Activated CD8-positive, alpha-beta memory T cell treated with anti-CD3 and anti-CD28 coated beads, Interleukin-2, amount 50 U/mL, for 24 hours (primary cell): Measurements from ENCODE around the gene ADAMTS15.

Experiments
- DNase-seq: peaks from one replicate; pipeline ENCODE4 v3.0.0-alpha.2; 2020; ENCODE audit errors: extremely low read depth

ADAMTS15 gene

GRCh38 chr11:130510407-130511006 is 62.1 kb downstream of the ADAMTS15 start:
- no peak for DNase-seq

DNA sequence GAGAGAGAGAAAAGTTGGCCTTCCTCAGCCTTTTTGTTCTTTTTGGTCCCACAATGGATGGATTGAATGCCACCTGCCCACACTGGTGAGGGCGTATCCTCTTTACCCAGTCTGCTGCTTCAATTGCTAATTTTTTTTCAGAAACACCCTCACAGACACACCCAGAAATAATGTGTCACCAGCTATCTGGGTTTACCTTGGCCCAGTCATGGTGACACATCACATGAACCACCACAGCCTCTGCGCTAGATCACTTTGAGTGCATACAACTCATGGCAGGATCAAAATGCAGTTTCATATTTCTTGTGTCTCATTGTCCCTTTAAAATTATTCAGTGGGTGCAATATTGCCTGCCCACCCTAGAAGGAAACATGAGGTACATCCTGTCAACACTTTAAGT is 63.3 kb downstream of the ADAMTS15 start:
- no peak for DNase-seq

GRCh38 chr11:130512662-130513061 is 64.2 kb downstream of the ADAMTS15 start:
- no peak for DNase-seq

- no peak for DNase-seq
Observed at GRCh38 chr11:130513132-130513531, 64.7 kb downstream of the ADAMTS15 start.

DNA sequence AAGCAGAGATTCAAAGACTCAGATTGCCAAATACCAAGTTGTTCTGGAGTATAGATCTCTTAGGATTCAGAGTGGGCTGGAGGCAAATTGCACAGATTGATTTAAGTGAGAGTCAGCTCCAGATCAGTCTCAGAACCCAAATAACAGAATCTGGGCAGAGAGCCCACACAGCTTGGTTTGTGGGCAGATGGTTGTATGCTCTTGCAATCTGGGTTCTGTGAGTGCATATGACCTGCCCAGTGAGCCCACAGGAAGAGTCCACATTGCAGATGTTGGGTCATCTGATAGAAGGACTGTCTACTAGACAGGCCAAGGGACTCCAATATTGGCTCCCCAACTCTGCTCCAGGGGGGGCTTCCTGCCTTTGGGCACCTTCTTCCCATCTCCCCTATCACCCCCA is 65.9 kb downstream of the ADAMTS15 start:
- no peak for DNase-seq

- no peak for DNase-seq
Observed at GRCh38 chr11:130514851-130515250, 66.4 kb downstream of the ADAMTS15 start.

DNA sequence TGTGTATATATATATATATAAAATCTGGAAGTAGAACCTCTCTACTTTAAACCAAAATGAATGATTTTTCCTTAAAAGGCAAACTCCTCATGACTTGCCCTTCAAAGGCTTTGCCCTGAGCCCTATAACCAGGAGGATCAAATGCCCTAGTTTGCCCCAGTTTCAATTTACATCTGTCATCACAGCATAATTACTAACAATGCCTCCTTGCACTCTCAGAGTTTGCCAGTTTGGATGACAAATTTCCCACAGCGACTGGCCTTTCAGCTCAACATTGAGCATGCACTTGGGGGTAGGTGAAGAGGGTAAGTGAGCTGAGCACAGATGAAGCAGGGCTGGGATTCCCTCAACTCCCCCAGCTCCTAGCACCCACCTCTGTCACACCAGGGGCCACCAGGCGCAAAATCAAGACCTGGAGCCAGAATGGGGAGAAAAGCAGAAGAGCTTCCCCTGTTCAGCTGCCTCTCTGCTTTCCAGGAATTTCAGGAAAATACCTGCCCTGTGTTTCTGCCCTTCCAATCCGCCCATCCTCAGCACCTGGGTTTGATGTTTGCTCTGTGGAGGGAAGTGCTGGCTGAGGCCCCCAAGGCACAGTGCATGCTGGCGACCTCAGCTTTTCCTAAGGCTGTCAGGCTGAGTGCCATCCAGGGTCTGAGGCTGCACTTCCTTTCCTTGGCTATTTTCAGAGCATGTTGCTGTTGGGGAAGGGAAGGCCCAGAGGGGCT is 67.5 kb downstream of the ADAMTS15 start:
- no peak for DNase-seq

DNA sequence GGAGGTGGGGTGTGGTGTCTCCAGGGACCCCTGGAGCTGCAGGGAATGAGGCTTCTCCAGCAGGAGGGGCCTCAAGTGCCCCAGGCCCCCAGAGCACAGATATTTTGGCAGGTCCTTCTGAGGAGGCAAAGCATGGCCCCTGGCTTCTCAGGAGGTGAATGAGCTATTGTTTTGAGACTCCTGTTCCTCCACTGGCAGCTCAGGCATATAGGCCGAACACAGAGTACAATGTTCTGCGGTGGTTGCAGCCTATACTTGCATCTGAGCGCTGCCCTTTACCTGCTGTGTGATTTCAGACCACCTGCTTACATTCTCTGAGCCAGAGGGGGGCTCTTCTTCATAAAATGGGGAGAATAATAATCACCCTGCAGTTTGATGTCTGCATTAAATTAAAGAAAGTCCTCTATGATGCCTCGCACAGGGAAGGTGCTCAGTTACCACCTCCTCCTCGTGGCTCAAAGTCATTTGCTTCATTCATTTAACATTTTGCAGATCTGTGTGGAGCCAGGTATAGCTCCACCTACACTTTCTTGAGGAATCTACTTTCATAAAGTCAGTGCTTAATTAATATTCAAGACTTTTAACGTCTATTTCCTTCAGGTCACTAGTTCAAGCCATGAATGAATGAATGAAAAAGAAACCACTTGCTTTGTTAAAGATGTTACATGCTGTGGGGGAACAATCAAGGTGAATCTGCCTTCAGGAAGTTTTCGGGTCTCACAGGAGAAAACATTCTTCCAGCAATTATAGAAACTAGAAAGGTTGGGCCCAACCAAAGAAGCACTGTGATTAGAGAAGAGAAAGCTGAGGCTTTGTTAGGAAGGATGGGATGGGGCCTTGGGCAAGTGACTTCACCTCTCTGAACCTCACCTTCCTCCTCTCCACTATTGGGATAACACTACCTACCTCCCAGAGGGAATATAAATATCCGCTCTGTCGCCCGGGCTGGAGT is 68.4 kb downstream of the ADAMTS15 start:
- DNase-seq = no peak

DNA sequence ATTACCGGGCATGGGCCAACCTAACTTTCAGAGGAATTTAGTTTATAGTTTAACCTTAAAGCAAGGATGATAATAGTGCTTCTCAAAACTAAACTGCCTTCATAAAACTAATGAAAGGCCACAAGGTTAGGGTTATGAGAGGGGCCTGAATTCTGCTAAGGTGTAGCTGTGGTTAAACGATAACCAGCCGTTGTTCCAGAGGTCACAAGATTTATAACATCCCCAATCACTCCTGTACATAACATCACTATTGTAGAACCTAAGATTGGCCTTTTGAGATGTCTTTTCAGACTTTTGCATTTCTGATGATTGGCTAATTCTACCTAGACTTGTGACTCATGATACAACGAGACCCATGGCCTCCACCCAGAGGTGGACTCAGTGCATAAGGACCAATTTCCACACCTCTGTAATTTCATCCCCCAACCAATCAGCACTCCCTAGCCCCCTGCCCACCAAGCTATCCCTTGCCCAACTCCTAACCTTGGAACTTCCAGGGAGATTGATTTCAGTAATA is 69.8 kb downstream of the ADAMTS15 start:
- DNase-seq = no peak

DNA sequence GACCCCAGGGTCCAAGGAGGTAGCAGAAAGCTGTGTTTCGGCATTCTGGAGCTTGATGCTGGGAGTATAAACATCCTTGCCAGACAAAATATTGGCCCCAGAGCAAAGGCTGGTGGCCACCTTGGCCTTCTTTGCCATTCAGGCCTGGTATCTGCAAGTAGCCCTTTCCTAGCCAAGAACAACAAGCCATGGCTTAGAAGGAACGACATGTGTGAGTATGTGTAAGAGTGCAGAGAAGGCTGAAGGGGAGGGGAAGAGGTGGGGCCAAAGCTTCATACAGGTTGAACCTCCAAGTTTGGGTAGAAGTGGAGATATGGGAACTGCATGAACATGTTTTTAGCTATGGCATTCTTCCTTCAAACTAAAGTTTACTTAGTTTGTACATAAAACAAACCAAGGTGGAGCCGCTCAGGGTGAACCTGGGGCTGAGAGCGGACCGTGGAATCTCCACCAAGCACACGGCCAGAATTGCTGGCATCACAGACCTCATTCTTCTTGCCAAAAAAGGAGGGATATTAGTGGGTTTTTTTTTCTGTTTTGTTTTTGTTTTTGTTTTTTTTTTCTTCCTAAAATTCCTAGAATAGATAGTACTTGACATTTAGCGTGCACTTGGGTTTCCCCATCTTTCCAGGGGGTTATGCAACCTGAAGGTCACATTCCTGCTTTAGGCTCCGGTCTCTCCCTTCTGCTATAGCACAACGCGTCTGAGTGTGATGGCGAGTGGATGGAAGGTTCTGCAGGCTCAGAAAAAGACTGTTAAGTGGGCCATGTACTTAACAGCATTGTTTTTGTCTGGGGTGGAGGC is 70.9 kb downstream of the ADAMTS15 start:
- DNase-seq = no peak

DNA sequence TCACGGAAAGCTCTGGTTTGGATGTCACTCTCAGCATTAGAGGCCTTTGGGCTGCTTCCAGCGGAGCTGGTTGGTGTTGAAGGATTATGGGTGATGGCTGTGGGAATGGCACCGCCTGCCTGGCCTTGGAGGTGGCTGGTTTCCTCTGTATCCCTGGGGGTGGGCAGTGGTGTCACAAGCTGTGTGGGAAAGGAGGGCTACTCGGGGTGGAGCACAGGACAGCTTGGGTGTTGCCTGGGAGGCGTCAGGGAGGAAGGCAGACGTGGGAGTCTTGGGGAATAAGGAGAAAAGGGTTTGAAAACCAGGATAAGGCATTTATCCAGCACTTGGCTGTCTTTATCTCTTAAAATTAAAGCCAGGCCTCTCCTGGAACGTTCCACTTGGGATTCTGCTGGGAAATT is 71.8 kb downstream of the ADAMTS15 start:
- no peak for DNase-seq

DNA sequence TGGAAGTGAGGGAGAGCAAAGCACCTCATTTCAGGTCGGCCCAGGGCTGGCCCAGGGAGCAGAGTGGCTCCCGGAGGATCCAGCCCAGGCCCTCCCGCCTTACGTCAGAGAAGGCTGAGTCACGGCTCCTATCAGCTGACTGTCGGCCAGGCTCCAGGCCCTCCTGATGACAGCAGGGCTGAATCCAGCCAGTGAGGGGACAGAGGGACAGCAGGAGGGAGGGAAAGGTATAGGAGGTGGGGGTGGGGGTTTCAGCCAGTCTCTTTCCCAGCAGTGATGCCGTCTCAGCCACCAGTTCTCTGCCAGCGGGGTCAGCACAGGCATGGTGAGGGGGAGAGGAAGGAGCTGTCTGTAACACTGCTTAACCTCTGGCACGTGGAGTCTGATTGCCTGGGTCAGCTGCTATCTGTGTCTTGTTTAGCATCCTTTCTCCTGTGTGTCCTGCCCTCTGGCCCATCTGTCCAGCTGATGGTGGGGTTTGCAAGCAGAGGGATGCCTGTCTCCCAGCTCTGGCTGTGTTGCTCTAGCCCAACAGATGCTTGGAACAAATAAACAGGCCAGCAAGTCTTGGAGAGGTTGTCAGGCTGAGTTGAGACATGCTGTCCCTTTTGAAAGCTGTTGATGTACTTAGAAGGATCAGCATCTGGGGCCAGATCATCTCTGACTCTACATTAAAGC is 74.0 kb downstream of the ADAMTS15 start:
- DNase-seq = no peak

DNA sequence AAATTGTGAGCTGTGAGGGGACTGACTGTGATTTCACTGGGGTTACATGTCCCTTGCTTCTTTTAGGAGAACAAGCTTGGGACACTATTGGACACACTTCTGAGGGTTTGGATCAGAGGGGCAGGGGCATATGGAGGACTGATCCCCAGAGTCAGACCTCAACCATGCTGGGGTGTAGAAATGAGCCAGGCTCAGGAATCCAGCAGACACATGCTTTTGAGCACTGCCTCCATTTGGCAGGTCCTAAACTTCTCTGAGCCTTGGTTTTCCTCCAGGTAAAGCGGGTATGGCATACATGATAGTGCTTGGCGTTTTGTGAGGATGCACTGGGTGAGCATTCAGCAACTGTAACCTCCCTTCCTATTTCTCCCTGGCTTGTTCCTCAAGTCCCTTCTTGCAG is 74.7 kb downstream of the ADAMTS15 start:
- DNase-seq = no peak

GRCh38 chr11:130523609-130524008 is 75.2 kb downstream of the ADAMTS15 start:
- no peak for DNase-seq

DNA sequence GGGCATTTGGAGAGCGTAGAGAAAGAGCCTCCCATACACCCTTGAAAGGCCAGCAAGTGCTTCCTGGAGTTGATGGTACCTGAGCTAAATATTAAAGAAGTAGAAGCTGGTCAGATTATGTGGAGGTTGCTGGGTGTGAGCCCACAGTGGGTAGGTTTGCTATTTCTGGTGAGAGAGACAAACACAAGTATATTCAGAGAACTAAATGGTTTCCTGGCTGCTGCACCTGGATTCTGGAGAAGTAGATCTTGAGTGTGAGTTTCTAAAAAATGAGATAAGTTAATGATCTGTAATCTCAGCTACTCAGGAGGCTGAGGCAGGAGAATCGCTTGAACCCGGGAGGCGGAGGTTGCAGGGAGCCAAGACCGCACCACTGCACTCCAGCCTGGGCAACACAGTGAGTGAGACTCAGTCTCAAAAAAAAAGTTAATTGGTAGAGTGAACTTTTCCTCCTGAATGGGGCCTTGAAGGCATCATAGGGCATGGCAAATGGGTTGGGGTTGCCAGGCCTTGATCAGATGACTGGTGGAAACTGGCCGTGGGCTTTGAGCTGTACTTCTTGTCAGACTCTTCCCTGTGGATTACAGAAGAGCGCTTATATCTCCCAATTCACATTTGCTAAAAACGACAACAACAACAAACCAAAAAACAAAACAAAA is 75.8 kb downstream of the ADAMTS15 start:
- DNase-seq = no peak

DNA sequence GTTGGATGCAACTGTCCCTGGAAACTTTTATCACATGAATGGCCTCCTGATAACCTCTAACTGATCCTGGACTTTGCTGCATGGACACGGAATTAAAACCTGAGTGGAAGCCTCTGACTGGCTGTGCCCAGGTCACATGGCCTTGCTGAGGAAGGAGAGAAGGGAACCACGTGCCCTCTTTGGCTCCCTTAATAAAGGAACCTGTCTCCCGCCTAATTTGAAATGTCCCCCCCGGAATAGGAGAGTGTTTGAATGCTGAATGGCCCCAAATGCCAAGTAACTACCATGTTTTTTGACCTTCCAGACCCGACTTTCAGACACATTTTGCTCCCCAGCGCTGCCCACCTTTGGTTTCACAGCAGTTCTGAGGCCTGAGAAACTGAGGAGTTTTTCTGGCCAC is 76.9 kb downstream of the ADAMTS15 start:
- DNase-seq = no peak
